Astrocyte of the cerebellum (primary cell): ENCODE data around the gene MED26.

Experiments
- DNase-seq: peaks from one replicate; pipeline ENCODE4 v3.0.0-alpha.2; 2011; ENCODE audit warnings: low read depth
- H3K4me3 ChIP-seq: 2 replicates; pipeline ENCODE4 v1.5.1; 2011; ENCODE audit warnings: mild to moderate bottlenecking, low read depth, low read length, moderate library complexity
- CTCF ChIP-seq: IDR thresholded peaks from 2 replicates; pipeline ENCODE4 v1.5.1; 2012; ENCODE audit warnings: low read length, low read depth, moderate library complexity, mild to moderate bottlenecking; ENCODE audit errors: missing control alignments
- in situ Hi-C: cut with HindIII; loops from 2 replicates; pipeline ENCODE4 v1.10.0; 2017; ENCODE audit warnings: low sequenced_read_pairs

MED26 gene

GRCh38 chr19:16529466-16530144 is 98.4 kb downstream of the MED26 start:
- in situ Hi-C loops: no loop called here
- no peak overlapping the region for H3K4me3 ChIP-seq
- TF ChIP-seq CTCF: no peak
- no peak for DNase-seq

- no peak for DNase-seq
- no peak overlapping the region for H3K4me3 ChIP-seq
- TF ChIP-seq CTCF: peak; percentile 38
- in situ Hi-C loops: no loop called here
Observed at GRCh38 chr19:16527971-16528521, 100.0 kb downstream of the MED26 start.

- H3K4me3 ChIP-seq: no peak overlapping the region
- no peak for DNase-seq
- no peak for TF ChIP-seq CTCF
- in situ Hi-C loops: no loop called here
Observed at GRCh38 chr19:16527334-16527935, 100.6 kb downstream of the MED26 start.

- no peak for TF ChIP-seq CTCF
- in situ Hi-C loops: no loop called here
- no peak overlapping the region for H3K4me3 ChIP-seq
- no peak for DNase-seq
Observed at GRCh38 chr19:16525751-16526481, 102.1 kb downstream of the MED26 start.

GRCh38 chr19:16524991-16525734 is 102.8 kb downstream of the MED26 start:
- TF ChIP-seq CTCF: no peak
- H3K4me3 ChIP-seq: no peak overlapping the region
- no peak for DNase-seq
- in situ Hi-C loops: no loop called here
